H1 (cell line): ENCODE results near the gene TPPP2. TPM values are rescaled to one million over a fixed set of nuclear protein-coding genes. Genes with fewer than 3 reads are reported as not detected.

ENCODE experiments used
- BCL11A ChIP-seq, 2 experiments: IDR thresholded peaks; one replicate each; pipeline ENCODE4 v1.6.1; 2011; ENCODE audit warnings: low read depth in 2 of 2, low read length in 2 of 2, mild to moderate bottlenecking in 2 of 2
- CBX5 ChIP-seq: fragments of 300-800, 300-1000 bp; sonication (generic); IDR thresholded peaks from 2 replicates; pipeline ENCODE4 v1.7.1; 2016; ENCODE audit warnings: antibody characterized with exemption, low read length, low read depth
- CHD1 ChIP-seq: IDR thresholded peaks from 2 replicates; pipeline ENCODE4 v1.6.1; 2012; ENCODE audit warnings: low read depth, low read length, improper control_type of control experiment
- EP300 ChIP-seq, 2 experiments: IDR thresholded peaks; 1 replicate in 1 of 2; 2 replicates in 1 of 2; pipeline ENCODE4 v1.6.1; 2011 to 2012; ENCODE audit warnings: low read depth in 2 of 2, low read length in 2 of 2, mild to moderate bottlenecking in 2 of 2, borderline replicate concordance in 1 of 2, inconsistent platforms in 1 of 2, moderate library complexity in 1 of 2
- EZH2 ChIP-seq: fragments of 200-600 bp; sonication (generic); IDR thresholded peaks from 2 replicates; pipeline ENCODE4 v1.7.1; 2012; ENCODE audit warnings: low read depth, mild to moderate bottlenecking, moderate library complexity, low read length, inconsistent platforms; ENCODE audit not compliant: severe bottlenecking
- GABPA ChIP-seq: IDR thresholded peaks from 2 replicates; pipeline ENCODE4 v1.6.1; 2011; ENCODE audit warnings: mild to moderate bottlenecking, low read length, moderate library complexity, borderline replicate concordance; ENCODE audit not compliant: insufficient read depth
- JUN ChIP-seq: IDR thresholded peaks from 2 replicates; pipeline ENCODE4 v1.6.1; 2011; ENCODE audit warnings: low read depth, mild to moderate bottlenecking, improper control_type of control experiment, low read length
- JUND ChIP-seq: IDR thresholded peaks from 2 replicates; pipeline ENCODE4 v1.6.1; 2011; ENCODE audit warnings: mild to moderate bottlenecking, improper control_type of control experiment, low read length
- KDM1A ChIP-seq: fragments of 200-600, 300-600 bp; sonication (generic); IDR thresholded peaks from 2 replicates; pipeline ENCODE4 v1.7.1; 2016; ENCODE audit warnings: mild to moderate bottlenecking, low read length, borderline replicate concordance
- MAX ChIP-seq: IDR thresholded peaks from 2 replicates; pipeline ENCODE4 v1.6.1; 2012; ENCODE audit warnings: inconsistent platforms
- PHF8 ChIP-seq: fragments of 200-600 bp; sonication (generic); conservative IDR thresholded peaks from 2 replicates; pipeline ENCODE4 v1.7.1; 2012; ENCODE audit warnings: low read depth, mild to moderate bottlenecking, inconsistent platforms, low read length, moderate library complexity
- POLR2A ChIP-seq, 2 experiments: IDR thresholded peaks; 1 replicate in 1 of 2; 2 replicates in 1 of 2; pipeline ENCODE4 v1.6.1; 2011; ENCODE audit warnings: low read depth in 2 of 2, low read length in 2 of 2, mild to moderate bottlenecking in 2 of 2; ENCODE audit errors: control extremely low read depth in 1 of 2
- RAD21 ChIP-seq, 2 experiments: IDR thresholded peaks in 1 of 2; conservative IDR thresholded peaks in 1 of 2; 2 replicates each; pipeline ENCODE4 v1.6.1; 2011; ENCODE audit warnings: low read depth in 2 of 2, low read length in 2 of 2, improper control_type of control experiment in 1 of 2, inconsistent platforms in 1 of 2, mild to moderate bottlenecking in 1 of 2, moderate library complexity in 1 of 2
- RNF2 ChIP-seq: fragments of 200-900, 300-1000 bp; sonication (generic); IDR thresholded peaks from 2 replicates; pipeline ENCODE4 v1.7.1; 2016; ENCODE audit warnings: borderline replicate concordance, low read depth, mild to moderate bottlenecking, antibody characterized with exemption, low read length; ENCODE audit not compliant: poor library complexity, severe bottlenecking; ENCODE audit errors: missing control alignments
- SAP30 ChIP-seq: fragments of 300-600 bp; sonication (generic); IDR thresholded peaks from 2 replicates; pipeline ENCODE4 v1.7.1; 2012; ENCODE audit warnings: low read length, moderate library complexity, mild to moderate bottlenecking, inconsistent platforms; ENCODE audit not compliant: insufficient read depth, insufficient replicate concordance
- SIRT6 ChIP-seq: IDR thresholded peaks from one replicate; pipeline ENCODE4 v1.7.1; 2012; ENCODE audit warnings: low read length, inconsistent platforms
- SP2 ChIP-seq: IDR thresholded peaks from 2 replicates; pipeline ENCODE4 v1.6.1; 2012; ENCODE audit warnings: mild to moderate bottlenecking, low read length, inconsistent platforms
- SP4 ChIP-seq: IDR thresholded peaks from 2 replicates; pipeline ENCODE4 v1.6.1; 2012; ENCODE audit warnings: low read length, inconsistent platforms
- TAF1 ChIP-seq: IDR thresholded peaks from 2 replicates; pipeline ENCODE4 v1.6.1; 2011; ENCODE audit warnings: mild to moderate bottlenecking, low read depth, low read length
- TBP ChIP-seq: IDR thresholded peaks from 2 replicates; pipeline ENCODE4 v1.6.1; 2011; ENCODE audit warnings: low read depth, low read length, improper control_type of control experiment
- TCF12 ChIP-seq: IDR thresholded peaks from 2 replicates; pipeline ENCODE4 v1.6.1; 2011; ENCODE audit warnings: low read depth, mild to moderate bottlenecking, low read length
- TEAD4 ChIP-seq: IDR thresholded peaks from 2 replicates; pipeline ENCODE4 v1.6.1; 2012; ENCODE audit warnings: low read depth, low read length, inconsistent platforms, mixed read lengths
- USF2 ChIP-seq: IDR thresholded peaks from 2 replicates; pipeline ENCODE4 v1.6.1; 2011; ENCODE audit warnings: low read length, improper control_type of control experiment
- ZNF274 ChIP-seq: IDR thresholded peaks from 2 replicates; pipeline ENCODE4 v1.7.0; 2012; ENCODE audit warnings: low read length, borderline replicate concordance; ENCODE audit errors: extremely low read depth
- polyA plus RNA-seq, 7 experiments: library from polyadenylated mRNA; depleted of rRNA in 3 of 7; stranded (reverse) in 5 of 7; unstranded in 2 of 7; fragments of >200 nt in 5 of 7; fragments of 200-250 nt in 2 of 7; gene quantifications; 1 replicate in 5 of 7; 2 replicates in 1 of 7; 4 replicates in 1 of 7; pipeline versions ENCODE4 v1.2.1 to v1.2.3, GENCODE V29; 2011 to 2013; ENCODE audit warnings: missing spikeins in 2 of 7, mixed read lengths in 2 of 7
- total RNA-seq: library from RNA; stranded (reverse); fragmentation: NEBNext Ultra II Directional; extraction: Animal tissue kit (Norgen Biotek cat#: 25700); gene quantifications from 2 replicates; pipeline ENCODE4 v1.2.1, GENCODE V29; 2021

Gene TPPP2
- total and polyA plus RNA-seq, 2 of the 8 experiments (the other 6 are each of a cell fraction or from before 2014, with no cell fraction given) = not detected

GRCh38 chr14:21070610-21071224 is 40.7 kb downstream of the TPPP2 start (continued):
- TF ChIP-seq USF2 (no peak), EZH2 (no peak), RAD21 (IDR thresholded peaks at IDR 0.05 in 1 of 2, conservative IDR thresholded peaks at IDR 0.05 in 1 of 2; ENCODE audit: low read depth in 2 of 2, low read length in 2 of 2) (no peak; a peak in 1 of 4 replicates), TAF1 (no peak), MAX (no peak), GABPA (no peak), EP300 (IDR thresholded peaks at IDR 0.05; ENCODE audit: borderline replicate concordance in 1 of 2, low read depth in 2 of 2, low read length in 2 of 2) (no peak), JUN (no peak), SIRT6 (no peak), TBP (peak; percentile 30; the same call in 1 of the 2 replicates), JUND (no peak), SAP30 (peak; percentile 66), ZNF274 (no peak), CHD1 (no peak), PHF8 (no peak), RNF2 (no peak), CBX5 (no peak), POLR2A (IDR thresholded peaks at IDR 0.05; ENCODE audit: control extremely low read depth in 1 of 2, low read depth in 2 of 2, low read length in 2 of 2) (no peak), TCF12 (no peak), SP2 (no peak), TEAD4 (no peak), SP4 (no peak), KDM1A (no peak), BCL11A (IDR thresholded peaks at IDR 0.05; ENCODE audit: low read depth in 2 of 2, low read length in 2 of 2) (no peak)
